SK-N-SH (cell line): ENCODE data around the gene MOB2. TPM values are rescaled to one million over a fixed set of nuclear protein-coding genes. Genes with fewer than 3 reads are reported as not detected.

Experiments
- CTCF ChIA-PET: fragments of 300-600, 350-600 bp; formaldehyde crosslinking; extraction: SDS; loops from one replicate; lab custom pipeline; 2021; lab: Yijun Ruan, JAX
- POLR2A ChIA-PET: fragments of 350-600 bp; sonication (Branson Sonifier 250); formaldehyde crosslinking; extraction: SDS; loops from one replicate; lab custom pipeline; 2020; ENCODE audit warnings: antibody characterized with exemption, inconsistent platforms; lab: Yijun Ruan, JAX
- DNase-seq: peaks from one replicate; pipeline ENCODE4 v3.0.0; 2012
- H2AFZ ChIP-seq: fragments of 200-600 bp; sonication (generic); 2 replicates; pipeline ENCODE4 v1.8.1; 2016; ENCODE audit warnings: antibody characterized with exemption, mild to moderate bottlenecking, low read depth
- H3F3A ChIP-seq: fragments of 200-600 bp; sonication (generic); replicated peaks from 2 replicates; pipeline ENCODE3; 2016; ENCODE audit warnings: antibody characterized with exemption, mild to moderate bottlenecking; ENCODE audit not compliant: insufficient read depth
- H3K27ac ChIP-seq, 2 experiments: fragments of 200-500 bp in 1 of 2; fragments of 200-600 bp in 1 of 2; sonication (Bioruptor generic) in 1 of 2; sonication (generic), shearing (Covaris generic) in 1 of 2; 2 replicates each; pipeline versions ENCODE4 v1.5.1 to v1.6.1; 2014 to 2016; ENCODE audit warnings: low read depth in 2 of 2, inconsistent platforms in 1 of 2, low read length in 1 of 2, mild to moderate bottlenecking in 1 of 2, mixed read lengths in 1 of 2
- H3K27me3 ChIP-seq: fragments of 200-600 bp; sonication (generic), shearing (Covaris generic); 2 replicates; pipeline ENCODE4 v1.6.1; 2016; ENCODE audit warnings: mixed run types; ENCODE audit not compliant: insufficient read depth
- H3K36me3 ChIP-seq, 2 experiments: fragments of 200-500 bp in 1 of 2; fragments of 200-600 bp in 1 of 2; sonication (Bioruptor generic) in 1 of 2; sonication (generic) in 1 of 2; replicated peaks in 1 of 2; 2 replicates each; pipeline versions ENCODE3 to v1.5.1; 2014 to 2016; ENCODE audit warnings: low read length in 1 of 2, mild to moderate bottlenecking in 1 of 2; ENCODE audit not compliant: insufficient read depth in 2 of 2, control insufficient read depth in 1 of 2
- H3K4me1 ChIP-seq, 2 experiments: fragments of 200-500 bp in 1 of 2; fragments of 200-600 bp in 1 of 2; sonication (Bioruptor generic) in 1 of 2; sonication (generic), shearing (Covaris generic) in 1 of 2; 2 replicates each; pipeline versions ENCODE4 v1.5.1 to v1.6.1; 2014 to 2016; ENCODE audit warnings: low read depth in 1 of 2, low read length in 1 of 2, mixed run types in 1 of 2; ENCODE audit not compliant: insufficient read depth in 2 of 2, control insufficient read depth in 1 of 2
- H3K4me2 ChIP-seq: fragments of 200-600 bp; sonication (generic), shearing (Covaris generic); 2 replicates; pipeline ENCODE4 v1.6.1; 2017; ENCODE audit warnings: mixed run types
- H3K4me3 ChIP-seq, 2 experiments: fragments of 200-500 bp in 1 of 2; fragments of 200-600 bp in 1 of 2; sonication (Bioruptor generic) in 1 of 2; sonication (generic), shearing (Covaris generic) in 1 of 2; 2 replicates each; pipeline versions ENCODE4 v1.5.1 to v1.8.1; 2014 to 2016; ENCODE audit warnings: low read depth in 2 of 2, inconsistent platforms in 1 of 2, low read length in 1 of 2, mild to moderate bottlenecking in 1 of 2, mixed read lengths in 1 of 2, moderate library complexity in 1 of 2
- H3K79me2 ChIP-seq: fragments of 200-600 bp; sonication (generic); 2 replicates; pipeline ENCODE4 v1.8.1; 2017; ENCODE audit warnings: mild to moderate bottlenecking; ENCODE audit not compliant: insufficient read depth
- H3K9ac ChIP-seq: fragments of 200-600 bp; sonication (generic); 2 replicates; pipeline ENCODE4 v1.6.1; 2017; ENCODE audit warnings: mixed run types
- H3K9me2 ChIP-seq: fragments of 200-600 bp; sonication (generic); 2 replicates; pipeline ENCODE4 v1.6.1; 2017; ENCODE audit warnings: mixed run types
- H3K9me3 ChIP-seq: fragments of 200-600 bp; sonication (generic); 2 replicates; pipeline ENCODE4 v1.6.1; 2017; ENCODE audit warnings: mixed run types, mild to moderate bottlenecking, moderate library complexity
- H4K20me1 ChIP-seq: fragments of 200-600 bp; sonication (generic); 2 replicates; pipeline ENCODE4 v1.6.1; 2017; ENCODE audit warnings: mild to moderate bottlenecking, mixed run types; ENCODE audit not compliant: insufficient read depth
- CHD2 ChIP-seq: fragments of 150-350 bp; IDR thresholded peaks from 2 replicates; pipeline ENCODE4 v1.6.1; 2018; ENCODE audit warnings: low read length; ENCODE audit not compliant: partially characterized antibody
- CTCF ChIP-seq: fragments of 200-600 bp; sonication (generic); IDR thresholded peaks from 2 replicates; pipeline ENCODE4 v1.6.1; 2017; ENCODE audit warnings: antibody characterized with exemption, mild to moderate bottlenecking, moderate library complexity
- EP300 ChIP-seq, 2 experiments: IDR thresholded peaks; 2 replicates each; pipeline versions ENCODE4 v1.4.0 to v1.6.1; 2012; ENCODE audit warnings: borderline replicate concordance in 1 of 2, low read depth in 1 of 2, low read length in 1 of 2
- EZH2phosphoT487 ChIP-seq: fragments of 200-600 bp; sonication (generic); IDR thresholded peaks from 2 replicates; pipeline ENCODE4 v1.6.1; 2017; ENCODE audit warnings: low read depth, mixed run types, mild to moderate bottlenecking, antibody characterized with exemption, moderate library complexity, borderline replicate concordance
- FOSL2 ChIP-seq: IDR thresholded peaks from 2 replicates; pipeline ENCODE4 v1.4.0; 2012; ENCODE audit warnings: low read depth, mild to moderate bottlenecking, moderate library complexity, borderline replicate concordance
- FOXJ3 ChIP-seq: sonication (generic); formaldehyde crosslinking; IDR thresholded peaks from 2 replicates; pipeline ENCODE4 v1.5.1; 2020; ENCODE audit warnings: mild to moderate bottlenecking, missing genetic modification reagents
- JUND ChIP-seq: IDR thresholded peaks from 2 replicates; pipeline ENCODE4 v1.4.0; 2012
- NFIC ChIP-seq: IDR thresholded peaks from 2 replicates; pipeline ENCODE4 v1.4.0; 2012; ENCODE audit warnings: borderline replicate concordance
- NRF1 ChIP-seq: IDR thresholded peaks from 2 replicates; pipeline ENCODE4 v1.6.1; 2012; ENCODE audit warnings: low read depth, mild to moderate bottlenecking, low read length
- PBX3 ChIP-seq: IDR thresholded peaks from 2 replicates; pipeline ENCODE4; 2012
- POLR2AphosphoS5 ChIP-seq: IDR thresholded peaks from 2 replicates; pipeline ENCODE4 v1.6.1; 2012; ENCODE audit warnings: low read depth, low read length
- REST ChIP-seq: IDR thresholded peaks from 2 replicates; pipeline ENCODE4 v1.6.1; 2012; ENCODE audit warnings: mild to moderate bottlenecking, low read depth, low read length, moderate library complexity
- RFX5 ChIP-seq: IDR thresholded peaks from 2 replicates; pipeline ENCODE4 v1.6.1; 2012; ENCODE audit warnings: mild to moderate bottlenecking, improper control_type of control experiment, low read length
- TAF1 ChIP-seq: IDR thresholded peaks from 2 replicates; pipeline ENCODE4 v1.6.1; 2012; ENCODE audit warnings: low read depth, mild to moderate bottlenecking, low read length, moderate library complexity, borderline replicate concordance
- USF1 ChIP-seq: IDR thresholded peaks from 2 replicates; pipeline ENCODE4 v1.4.0; 2012; ENCODE audit warnings: low read depth, borderline replicate concordance
- ZBTB33 ChIP-seq: IDR thresholded peaks from 2 replicates; pipeline ENCODE4 v1.4.0; 2012; ENCODE audit warnings: low read depth, borderline replicate concordance
- WGBS: methylation state at CpG from one replicate; pipeline ENCODE4 v1.1.6; 2017; ENCODE audit warnings: low lambda C conversion rate; 5-methylcytosine and 5-hydroxymethylcytosine counted together
- polyA plus RNA-seq, 3 experiments: library from polyadenylated mRNA; depleted of rRNA; stranded (reverse); fragments of >200 nt; gene quantifications; 2 replicates each; pipeline ENCODE4 v1.2.3, GENCODE V29; 2012

Gene MOB2
- polyA plus RNA-seq, 1 of the 3 experiments (the other 2 are of a cell fraction) = 45.8 TPM

GRCh38 chr11:1471736-1472135 is 14.8 kb downstream of the MOB2 start:
- no peak overlapping the region for H3K9ac ChIP-seq
- WGBS = 88% methylated on average over 7 of the region's 9 CpGs
- no peak for TF ChIP-seq RFX5
- TF ChIP-seq, all 33 proteins: peak for 0
- Histone ChIP-seq H3K4me1 (no peaks in the 10 kb centered on the region; a peak in 1 of 4 replicates), H3K36me3 (peaks cover 8 to 45% of the 10 kb centered on the region in 2 experiments), H3K9me2 (no peaks in the 10 kb centered on the region), H4K20me1 (no peaks in the 10 kb centered on the region), H3K79me2 (no peaks in the 10 kb centered on the region), H3K4me2 (no peak overlapping the region), H3K27me3 (no peaks in the 10 kb centered on the region), H3K27ac (no peak overlapping the region), H3K9me3 (no peaks in the 10 kb centered on the region), H2AFZ (no peak overlapping the region), H3K4me3 (no peak overlapping the region), H3F3A (no peaks in the 10 kb centered on the region)
- POLR2A ChIA-PET = no interaction called here
- CTCF ChIA-PET = no interaction called here
- no peak for DNase-seq

GRCh38 chr11:1470681-1471611 is 15.6 kb downstream of the MOB2 start:
- POLR2A ChIA-PET = no interaction called here
- TF ChIP-seq REST = no peak
- no peak for TF ChIP-seq CHD2
- no peak for TF ChIP-seq FOSL2
- TF ChIP-seq NRF1 = no peak
- TF ChIP-seq FOXJ3 (CRISPR knock-in tag) = no peak
- TF ChIP-seq TAF1 = no peak
- no peak for TF ChIP-seq NFIC
- TF ChIP-seq USF1 = no peak
- no peak for TF ChIP-seq ZBTB33
- TF ChIP-seq CTCF = no peak
- TF ChIP-seq EZH2phosphoT487 = no peak
- TF ChIP-seq PBX3 = no peak
- no peak for TF ChIP-seq POLR2AphosphoS5
- TF ChIP-seq JUND = no peak
- no peak for TF ChIP-seq EP300 (IDR thresholded peaks at IDR 0.05; ENCODE audit: borderline replicate concordance in 1 of 2, low read depth in 1 of 2, low read length in 1 of 2)

More at GRCh38 chr11:1470681-1471611, 15.6 kb downstream of the MOB2 start:
- no peak overlapping the region for H3K27ac ChIP-seq
- H3K4me2 ChIP-seq = no peak overlapping the region
- H3K36me3 ChIP-seq = peaks cover 4 to 37% of the 10 kb centered on the region in 2 experiments
- 99% methylated on average over 12 of the region's 40 CpGs for WGBS
- no peaks in the 10 kb centered on the region for H3K9me2 ChIP-seq
- H3K27me3 ChIP-seq = no peaks in the 10 kb centered on the region
- DNase-seq = no peak
- no peaks in the 10 kb centered on the region; a peak in 1 of 4 replicates for H3K4me1 ChIP-seq
- H3K9me3 ChIP-seq = no peaks in the 10 kb centered on the region
- H3F3A ChIP-seq = no peaks in the 10 kb centered on the region
- no peaks in the 10 kb centered on the region for H4K20me1 ChIP-seq
- H2AFZ ChIP-seq = no peak overlapping the region
- no peak overlapping the region for H3K4me3 ChIP-seq
- CTCF ChIA-PET = interaction anchor here (0.7 kb wide), 1 partner anchor 45 kb away, joined by 3 read pairs; no protein-coding TSS in a partner anchor
- no peak overlapping the region for H3K9ac ChIP-seq
- no peaks in the 10 kb centered on the region for H3K79me2 ChIP-seq
